ENCODE data around the gene ZNF474. TPM values are rescaled to one million over a fixed set of nuclear protein-coding genes. Genes with fewer than 3 reads are reported as not detected.

ZNF474 gene
- polyA plus RNA-seq, 5 donors, result 0.54 to 3.2 (median 2.1) TPM

DNA sequence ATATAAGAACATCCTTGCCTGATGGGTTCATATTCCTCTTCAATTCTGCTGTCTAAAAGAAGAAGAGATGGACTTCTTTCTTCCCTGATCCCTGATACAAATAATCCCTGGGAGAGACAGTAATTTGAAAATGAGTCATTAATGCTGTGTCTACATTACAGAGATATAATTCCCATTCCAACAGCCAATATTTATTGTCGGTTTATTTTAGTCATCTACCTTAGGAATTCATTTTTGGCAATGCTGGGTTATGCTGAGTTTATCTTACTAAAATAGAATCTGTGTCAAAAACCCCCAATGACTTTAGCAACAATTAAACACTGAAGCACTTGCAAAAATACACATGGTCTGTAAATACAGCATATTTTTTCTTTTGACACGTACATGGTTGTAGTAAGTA is 23.9 kb downstream of the ZNF474 start:
- DNase-seq, result no peak

GRCh38 chr5:122153774-122154173 is 24.4 kb downstream of the ZNF474 start:
- DNase-seq, result no peak

GRCh38 chr5:122154491-122154890 is 25.1 kb downstream of the ZNF474 start:
- DNase-seq, result no peak

DNA sequence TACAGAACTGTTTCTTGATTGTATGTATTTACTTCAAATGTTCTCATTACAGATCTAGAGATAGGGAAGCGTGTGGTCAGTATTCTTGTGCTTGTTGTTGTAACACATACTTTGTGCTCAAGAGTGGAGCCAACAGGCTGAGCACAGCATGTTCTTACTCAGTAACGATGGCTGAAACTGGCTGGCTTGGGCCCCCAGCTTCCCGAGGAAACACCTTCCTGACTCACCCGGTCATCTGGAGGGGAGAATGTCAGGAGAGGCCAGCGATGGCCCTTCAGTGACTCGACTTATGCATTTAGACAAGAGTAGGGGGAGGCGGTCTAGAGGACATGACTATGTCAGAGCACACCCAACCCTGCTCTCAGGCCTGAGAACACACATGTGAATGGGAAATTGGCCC is 25.6 kb downstream of the ZNF474 start:
- DNase-seq, result no peak

GRCh38 chr5:122155546-122155945 is 26.2 kb downstream of the ZNF474 start:
- DNase-seq, result no peak

- no peak for DNase-seq
These were observed 27.5 kb downstream of the ZNF474 start for GRCh38 chr5:122156724-122157325.

GRCh38 chr5:122162100-122162638 is 32.8 kb downstream of the ZNF474 start:
- no peak for DNase-seq

GRCh38 chr5:122163121-122164069 is 34.0 kb downstream of the ZNF474 start:
- DNase-seq, result no peak

GRCh38 chr5:122164070-122164435 is 34.7 kb downstream of the ZNF474 start:
- no peak for DNase-seq

- no peak for DNase-seq
These were observed 35.6 kb downstream of the ZNF474 start for GRCh38 chr5:122164831-122165558.

DNA sequence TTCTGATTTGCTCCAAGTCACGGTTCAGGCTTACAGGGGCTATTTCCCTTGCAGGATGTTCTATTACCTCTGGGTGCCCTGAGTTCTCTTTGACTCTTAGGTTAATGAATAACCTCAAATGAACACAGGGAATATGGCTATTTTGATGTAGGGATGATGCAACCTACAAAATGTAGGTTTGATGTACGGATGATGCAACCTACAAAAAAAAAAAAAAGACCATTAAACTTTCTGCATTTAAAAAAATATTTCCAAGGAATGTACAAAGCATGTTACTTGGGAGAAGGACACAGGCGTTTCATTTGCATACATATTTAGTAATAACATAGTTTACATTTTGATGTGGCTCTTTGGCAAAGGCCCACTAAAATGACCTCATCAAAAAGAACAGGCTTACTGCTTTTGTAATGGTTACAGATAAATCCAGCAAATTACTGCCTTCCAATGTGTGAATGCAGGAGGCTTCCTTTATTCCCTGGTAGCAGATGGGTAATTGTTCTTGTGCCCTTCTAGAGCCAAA is 36.3 kb downstream of the ZNF474 start:
- peak in 1 of 2 donors; percentile 38 for DNase-seq

GRCh38 chr5:122169350-122170103 is 40.2 kb downstream of the ZNF474 start:
- no peak for DNase-seq

GRCh38 chr5:122170620-122171019 is 41.3 kb downstream of the ZNF474 start:
- DNase-seq, result no peak

DNA sequence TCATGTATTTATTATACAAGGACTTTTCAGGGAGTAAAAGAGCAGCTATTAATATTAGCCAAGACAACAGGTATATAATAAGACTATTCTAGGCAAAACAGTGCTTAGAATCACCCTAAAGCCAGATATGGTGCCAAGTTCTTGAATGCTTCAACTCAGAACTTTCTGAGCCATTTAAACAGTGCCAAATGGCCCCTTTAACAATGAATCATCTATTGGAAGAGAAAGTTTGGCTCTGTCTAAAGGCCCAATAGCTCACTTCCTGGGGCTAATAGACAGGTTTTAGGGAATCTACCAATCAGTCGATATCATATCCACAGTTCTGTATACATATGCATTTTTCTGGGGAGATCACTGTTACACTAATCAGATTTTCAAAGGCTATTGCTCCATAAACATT is 42.9 kb downstream of the ZNF474 start:
- DNase-seq, result no peak

- DNase-seq, result no peak
These were observed 44.4 kb downstream of the ZNF474 start for GRCh38 chr5:122173474-122174415.

DNA sequence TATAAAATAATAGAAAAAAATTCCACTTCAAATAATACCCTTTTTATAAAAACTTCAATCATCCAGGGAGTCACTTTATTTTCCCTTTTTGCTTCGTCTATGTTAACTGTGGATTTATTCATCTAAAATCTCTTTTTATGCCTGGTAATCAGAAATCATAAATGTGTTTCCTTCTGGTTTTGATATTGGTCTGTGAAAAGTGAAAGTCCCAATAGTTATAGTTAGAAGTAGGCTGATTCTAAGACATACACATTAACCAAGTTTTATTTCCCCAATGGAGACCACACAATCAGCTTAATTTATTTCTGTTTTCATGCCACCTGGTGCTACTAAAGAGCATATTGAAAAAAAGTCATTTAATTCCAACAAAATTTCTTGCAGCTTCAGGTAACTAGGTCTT is 45.7 kb downstream of the ZNF474 start:
- no peak for DNase-seq

DNA sequence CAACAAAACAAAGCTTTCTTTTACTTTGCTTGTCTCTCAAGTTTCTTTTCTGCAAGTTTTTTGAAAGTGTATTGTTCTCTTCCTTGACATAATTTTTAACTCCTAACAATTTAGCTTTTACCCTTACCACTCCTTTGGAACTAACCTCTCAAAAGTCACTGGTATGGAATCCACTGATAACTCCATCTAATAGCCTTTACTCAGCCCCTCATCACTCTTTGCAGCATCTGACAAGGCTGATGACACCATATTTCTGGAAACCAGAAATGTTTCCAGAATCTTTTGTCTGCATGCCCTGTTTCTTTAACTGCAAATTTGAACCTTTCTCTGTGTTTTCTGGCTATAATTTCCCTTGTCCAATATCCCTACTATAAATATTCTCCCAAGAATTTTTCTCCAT is 46.5 kb downstream of the ZNF474 start:
- DNase-seq, result no peak

GRCh38 chr5:122177161-122177560 is 47.8 kb downstream of the ZNF474 start:
- no peak for DNase-seq

DNA sequence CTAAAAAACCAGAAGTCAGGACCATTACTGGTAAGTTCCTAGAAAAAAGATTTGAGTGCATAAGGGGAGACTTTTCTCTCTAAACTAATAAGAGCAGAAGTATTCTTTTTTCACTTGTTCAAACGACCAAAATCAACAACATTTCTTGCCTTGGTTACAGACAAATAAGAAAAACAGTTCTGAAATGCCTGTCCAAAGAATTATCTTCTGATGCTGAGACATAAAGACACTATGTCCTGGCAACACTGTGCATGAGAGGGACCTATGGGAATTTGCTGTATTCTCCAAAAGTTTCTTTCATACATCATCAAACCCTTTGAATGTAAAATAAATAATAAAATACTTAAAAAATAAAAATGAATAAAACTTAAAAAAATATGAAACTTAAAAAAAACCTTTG is 50.4 kb downstream of the ZNF474 start:
- DNase-seq, result no peak

- DNase-seq, result no peak
These were observed 50.9 kb downstream of the ZNF474 start for GRCh38 chr5:122180146-122180712.
